Colonic mucosa (tissue), 4 donors: ENCODE measurements around the gene GNAQ. TPM values are rescaled to one million over a fixed set of nuclear protein-coding genes. Genes with fewer than 3 reads are reported as not detected.
"Not testable (repeated sequence)": the region's sequence is repeated elsewhere in the genome, so short reads cannot be mapped to it uniquely, and the experiment has no call there.

Source experiments
- DNase-seq: peaks from one replicate; pipeline ENCODE4 v3.0.0-alpha.2; 2020
- H3K27ac ChIP-seq: fragments of 200-600 bp; one replicate; pipeline ENCODE4 v1.8.0; 2021
- H3K27me3 ChIP-seq: fragments of 200-600 bp; one replicate; pipeline ENCODE4 v1.8.0; 2021
- H3K36me3 ChIP-seq: fragments of 200-600 bp; one replicate; pipeline ENCODE4 v1.8.0; 2021
- H3K4me1 ChIP-seq: fragments of 200-600 bp; one replicate; pipeline ENCODE4 v1.8.0; 2021; ENCODE audit warnings: mild to moderate bottlenecking
- H3K4me3 ChIP-seq: fragments of 200-600 bp; one replicate; pipeline ENCODE4 v1.8.0; 2021
- H3K9ac ChIP-seq, 2 donors: one replicate each; pipeline ENCODE4 v1.7.0; 2013; ENCODE audit warnings: control low read depth in 2 of 2, low read depth in 2 of 2, low read length in 2 of 2
- H3K9me3 ChIP-seq: fragments of 200-600 bp; one replicate; pipeline ENCODE4 v1.8.0; 2021
- CTCF ChIP-seq: fragments of 200-600 bp; IDR thresholded peaks from one replicate; pipeline ENCODE4 v1.8.0; 2022; ENCODE audit warnings: antibody characterized with exemption, mild to moderate bottlenecking
- intact Hi-C: fragments of 100-400 bp; cut with DNase I; formaldehyde crosslinking; loops from one replicate; pipeline ENCODE4 v1.14.1; 2022
- total RNA-seq, 2 donors: library from RNA; stranded (reverse); fragmentation: NEBNext Ultra II Directional in 1 of 2; extraction: Animal tissue kit (Norgen Biotek cat#: 25700) in 1 of 2; gene quantifications; one replicate each; pipeline ENCODE4 v1.2.1, GENCODE V29; 2021
- donor health status: healthy.
- donor health status: DM: no; HTN: no; CAD: no.
- donor health status: DM: no; HTN: no; CAD: no.

Gene GNAQ
- total RNA-seq, 2 donors from 2014 or later: 75.6 to 105 TPM

GRCh38 chr9:77764894-77765780 lies 266.5 kb downstream of the GNAQ start:
- Histone ChIP-seq H3K27me3 (no peaks in the 10 kb centered on the region), H3K36me3 (no peaks in the 10 kb centered on the region), H3K4me3 (no peak overlapping the region), H3K9me3 (no peaks in the 10 kb centered on the region), H3K27ac (no peak overlapping the region), H3K4me1 (no peaks in the 10 kb centered on the region), H3K9ac (no peak overlapping the region)
- DNase-seq: no peak
- intact Hi-C loops: no loop called here
- peak; percentile 43 for TF ChIP-seq CTCF

GRCh38 chr9:77763566-77763965 lies 268.0 kb downstream of the GNAQ start:
- TF ChIP-seq CTCF: no peak
- Histone ChIP-seq H3K27me3 (no peaks in the 10 kb centered on the region), H3K36me3 (no peaks in the 10 kb centered on the region), H3K4me3 (no peak overlapping the region), H3K9me3 (no peaks in the 10 kb centered on the region), H3K4me1 (no peaks in the 10 kb centered on the region), H3K9ac (no peak overlapping the region), H3K27ac (no peak overlapping the region)
- intact Hi-C loops: no loop called here
- DNase-seq: no peak

- H3K4me3 ChIP-seq, DNase-seq, intact Hi-C loops, H3K27ac ChIP-seq, H3K36me3 ChIP-seq, H3K4me1 ChIP-seq, H3K9me3 ChIP-seq, H3K9ac ChIP-seq, H3K27me3 ChIP-seq: not testable (repeated sequence)
Observed at GRCh38 chr9:77760919-77761318, 270.7 kb downstream of the GNAQ start.

- no peaks in the 10 kb centered on the region for H3K4me1 ChIP-seq
- H3K27ac ChIP-seq: no peak overlapping the region
- no peak for TF ChIP-seq CTCF
- DNase-seq: no peak
- intact Hi-C loops: loop anchor here (10.0 kb wide), 2 partner anchors 275 to 305 kb away; partner anchors contain the start of gene GNAQ
- no peaks in the 10 kb centered on the region for H3K36me3 ChIP-seq
- H3K27me3 ChIP-seq: no peaks in the 10 kb centered on the region
- no peak overlapping the region for H3K9ac ChIP-seq
- no peak overlapping the region for H3K4me3 ChIP-seq
- H3K9me3 ChIP-seq: no peaks in the 10 kb centered on the region
Observed at GRCh38 chr9:77759391-77759790, 272.2 kb downstream of the GNAQ start.

GRCh38 chr9:77756449-77756848 lies 275.2 kb downstream of the GNAQ start:
- no peaks in the 10 kb centered on the region for H3K27me3 ChIP-seq
- H3K4me1 ChIP-seq: no peaks in the 10 kb centered on the region
- H3K27ac ChIP-seq: no peak overlapping the region
- no peaks in the 10 kb centered on the region for H3K36me3 ChIP-seq
- no peak for TF ChIP-seq CTCF
- DNase-seq: no peak
- H3K4me3 ChIP-seq: no peak overlapping the region
- H3K9ac ChIP-seq: no peak overlapping the region
- no peaks in the 10 kb centered on the region for H3K9me3 ChIP-seq
- intact Hi-C loops: loop anchor here (10.0 kb wide), 2 partner anchors 278 to 302 kb away; partner anchors contain the start of gene GNAQ

GRCh38 chr9:77753180-77753579 lies 278.4 kb downstream of the GNAQ start:
- intact Hi-C loops: loop anchor here (5.0 to 10.0 kb wide), 3 partner anchors 91 to 298 kb away; partner anchors contain the start of gene GNAQ
- DNase-seq: no peak
- Histone ChIP-seq H3K4me3 (no peak overlapping the region), H3K36me3 (no peaks in the 10 kb centered on the region), H3K4me1 (no peaks in the 10 kb centered on the region), H3K9ac (no peak overlapping the region), H3K27ac (no peak overlapping the region), H3K9me3 (no peaks in the 10 kb centered on the region), H3K27me3 (no peaks in the 10 kb centered on the region)
- no peak for TF ChIP-seq CTCF
